ENCODE data around the gene OR2M2. TPM values are rescaled to one million over a fixed set of nuclear protein-coding genes. Genes with fewer than 3 reads are reported as not detected.

Gene OR2M2, protein sequence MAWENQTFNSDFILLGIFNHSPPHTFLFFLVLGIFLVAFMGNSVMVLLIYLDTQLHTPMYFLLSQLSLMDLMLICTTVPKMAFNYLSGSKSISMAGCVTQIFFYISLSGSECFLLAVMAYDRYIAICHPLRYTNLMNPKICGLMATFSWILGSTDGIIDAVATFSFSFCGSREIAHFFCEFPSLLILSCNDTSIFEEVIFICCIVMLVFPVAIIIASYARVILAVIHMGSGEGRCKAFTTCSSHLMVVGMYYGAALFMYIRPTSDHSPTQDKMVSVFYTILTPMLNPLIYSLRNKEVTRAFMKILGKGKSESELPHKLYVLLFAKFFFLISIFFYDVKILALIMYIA
- not detected for total RNA-seq

DNA sequence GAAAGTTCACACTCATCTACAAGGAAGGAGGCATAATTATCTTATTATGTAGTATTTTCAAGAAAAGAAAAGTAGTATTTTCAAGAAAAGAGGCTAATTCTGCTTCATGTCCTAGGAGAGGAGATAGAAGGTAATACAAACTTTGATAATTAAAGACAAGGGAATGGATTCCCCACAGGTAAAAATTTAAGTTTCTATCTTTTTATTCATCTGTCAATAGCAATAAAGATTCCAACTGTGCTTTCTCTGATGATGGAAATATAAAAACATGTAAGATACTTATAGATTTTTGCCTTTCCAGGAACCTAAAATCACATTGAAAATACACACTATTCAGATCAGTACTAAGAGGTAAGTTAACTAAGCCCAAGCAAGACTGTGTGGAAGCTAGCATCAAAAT, at the start of gene OR2M2:
Gene OR2M2, plus strand, starts transcription at position 301 of the 400 bp plus-strand sequence. CDS start 5,165 bp downstream, outside the sequence.
- DNase-seq (ENCODE audit: low spot score in 2 of 2): no peak
- TF ChIP-seq, protein P1, sequence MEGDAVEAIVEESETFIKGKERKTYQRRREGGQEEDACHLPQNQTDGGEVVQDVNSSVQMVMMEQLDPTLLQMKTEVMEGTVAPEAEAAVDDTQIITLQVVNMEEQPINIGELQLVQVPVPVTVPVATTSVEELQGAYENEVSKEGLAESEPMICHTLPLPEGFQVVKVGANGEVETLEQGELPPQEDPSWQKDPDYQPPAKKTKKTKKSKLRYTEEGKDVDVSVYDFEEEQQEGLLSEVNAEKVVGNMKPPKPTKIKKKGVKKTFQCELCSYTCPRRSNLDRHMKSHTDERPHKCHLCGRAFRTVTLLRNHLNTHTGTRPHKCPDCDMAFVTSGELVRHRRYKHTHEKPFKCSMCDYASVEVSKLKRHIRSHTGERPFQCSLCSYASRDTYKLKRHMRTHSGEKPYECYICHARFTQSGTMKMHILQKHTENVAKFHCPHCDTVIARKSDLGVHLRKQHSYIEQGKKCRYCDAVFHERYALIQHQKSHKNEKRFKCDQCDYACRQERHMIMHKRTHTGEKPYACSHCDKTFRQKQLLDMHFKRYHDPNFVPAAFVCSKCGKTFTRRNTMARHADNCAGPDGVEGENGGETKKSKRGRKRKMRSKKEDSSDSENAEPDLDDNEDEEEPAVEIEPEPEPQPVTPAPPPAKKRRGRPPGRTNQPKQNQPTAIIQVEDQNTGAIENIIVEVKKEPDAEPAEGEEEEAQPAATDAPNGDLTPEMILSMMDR (IDR thresholded peaks at IDR 0.05): no peak
- TF ChIP-seq POLR2A (IDR thresholded peaks at IDR 0.05): no peak
- intact Hi-C loops (cut with DNase I; ENCODE audit: low total_unique reads): no loop called here
- H3K4me3 ChIP-seq (ENCODE audit: low read depth, poor library complexity, severe bottlenecking): no peak within 1 kb of the TSS

GRCh38 chr1:248127653-248128052, 47.0 kb upstream of the OR2M2 start:
- DNase-seq (ENCODE audit: low spot score in 2 of 2): no peak
- WGBS, 2 donors: 80% methylated on average over 5 of the region's 5 CpGs
- intact Hi-C loops (cut with DNase I; ENCODE audit: low total_unique reads): no loop called here
- TF ChIP-seq, protein P1 (IDR thresholded peaks at IDR 0.05): no peak
- no peak for TF ChIP-seq POLR2A (IDR thresholded peaks at IDR 0.05)
- H3K4me3 ChIP-seq (ENCODE audit: low read depth, poor library complexity, severe bottlenecking): no peak overlapping the region

GRCh38 chr1:248136811-248137210, 37.8 kb upstream of the OR2M2 start:
- 76 to 80% methylated on average over 21 of the region's 21 CpGs for whole genome bisulfite sequencing, 2 donors
- no peak for TF ChIP-seq POLR2A (IDR thresholded peaks at IDR 0.05)
- TF ChIP-seq, protein P1 (IDR thresholded peaks at IDR 0.05): no peak
- intact Hi-C loops (cut with DNase I; ENCODE audit: low total_unique reads): no loop called here
- no peak for DNase-seq (ENCODE audit: low spot score in 2 of 2)
- H3K4me3 ChIP-seq (ENCODE audit: low read depth, poor library complexity, severe bottlenecking): no peak overlapping the region

GRCh38 chr1:248140846-248141245, 33.8 kb upstream of the OR2M2 start:
- no peak for DNase-seq (ENCODE audit: low spot score in 2 of 2)
- intact Hi-C loops (cut with DNase I; ENCODE audit: low total_unique reads): no loop called here
- WGBS, 2 donors: 65 to 70% methylated on average over 1 of the region's 1 CpG
- TF ChIP-seq, protein P1 (IDR thresholded peaks at IDR 0.05): no peak
- no peak for TF ChIP-seq POLR2A (IDR thresholded peaks at IDR 0.05)
- no peak overlapping the region for H3K4me3 ChIP-seq (ENCODE audit: low read depth, poor library complexity, severe bottlenecking)

GRCh38 chr1:248143311-248143710, 31.3 kb upstream of the OR2M2 start:
- TF ChIP-seq, protein P1 (IDR thresholded peaks at IDR 0.05): no peak
- no peak for TF ChIP-seq POLR2A (IDR thresholded peaks at IDR 0.05)
- DNase-seq (ENCODE audit: low spot score in 2 of 2): no peak
- H3K4me3 ChIP-seq (ENCODE audit: low read depth, poor library complexity, severe bottlenecking): no peak overlapping the region
- 42 to 50% methylated on average over 1 of the region's 1 CpG for WGBS, 2 donors
- intact Hi-C loops (cut with DNase I; ENCODE audit: low total_unique reads): no loop called here
